Activated T-helper 17 cell treated with anti-CD3 and anti-CD28 coated beads, Interleukin-2, amount 50 U/mL, for 72 hours (primary cell): ENCODE data around the gene ARHGAP18. TPM values are rescaled to one million over a fixed set of nuclear protein-coding genes. Genes with fewer than 3 reads are reported as not detected.

ENCODE experiments used
- ATAC-seq: fragments of 150-1000 bp; cut with Tn5 transposase; replicated peaks from 2 replicates; pipeline ENCODE4 v1.10.0; 2021; ENCODE audit warnings: mild to moderate bottlenecking, moderate library complexity
- H3K27ac Mint-ChIP-seq: one replicate; pipeline ENCODE4 v1.8.0; 2022; ENCODE audit warnings: mixed read lengths
- H3K27me3 Mint-ChIP-seq: one replicate; pipeline ENCODE4 v1.8.0; 2022; ENCODE audit warnings: mixed read lengths
- H3K36me3 Mint-ChIP-seq: one replicate; pipeline ENCODE4 v1.8.0; 2022; ENCODE audit warnings: low read depth, mild to moderate bottlenecking, mixed read lengths
- H3K4me1 Mint-ChIP-seq: one replicate; pipeline ENCODE4 v1.8.0; 2022; ENCODE audit warnings: mixed read lengths
- H3K4me3 Mint-ChIP-seq: one replicate; pipeline ENCODE4 v1.8.0; 2022; ENCODE audit warnings: mild to moderate bottlenecking, mixed read lengths
- H3K9me3 Mint-ChIP-seq: one replicate; pipeline ENCODE4 v1.8.0; 2022; ENCODE audit warnings: mixed read lengths
- total RNA-seq, 2 donors: library from RNA; stranded (reverse); gene quantifications; one replicate each; pipeline ENCODE4 v1.2.3, GENCODE V29; 2022

The ARHGAP18 gene
- total RNA-seq, 2 donors from 2014 or later = 7.9 to 9.5 TPM

GRCh38 chr6:129736105-129736504 is 26.1 kb upstream of the ARHGAP18 start:
- no peaks in the 10 kb centered on the region for H3K36me3 Mint-ChIP-seq
- H3K9me3 Mint-ChIP-seq = no peaks in the 10 kb centered on the region
- no peaks in the 10 kb centered on the region for H3K27me3 Mint-ChIP-seq
- H3K27ac Mint-ChIP-seq = no peak overlapping the region
- H3K4me1 Mint-ChIP-seq = peaks cover 7% of the 10 kb centered on the region
- H3K4me3 Mint-ChIP-seq = peak overlapping the region; percentile 14
- no peak for ATAC-seq

- no peaks in the 10 kb centered on the region for H3K27me3 Mint-ChIP-seq
- H3K27ac Mint-ChIP-seq = no peak overlapping the region
Measured at GRCh38 chr6:129733290-129733689, 23.3 kb upstream of the ARHGAP18 start.

GRCh38 chr6:129732542-129732941 is 22.6 kb upstream of the ARHGAP18 start:
- no peaks in the 10 kb centered on the region for H3K27me3 Mint-ChIP-seq
- H3K4me3 Mint-ChIP-seq = no peak overlapping the region
- H3K9me3 Mint-ChIP-seq = no peaks in the 10 kb centered on the region
- H3K36me3 Mint-ChIP-seq = no peaks in the 10 kb centered on the region
- no peak for ATAC-seq
- H3K4me1 Mint-ChIP-seq = peaks cover 7% of the 10 kb centered on the region
- H3K27ac Mint-ChIP-seq = no peak overlapping the region

More at GRCh38 chr6:129733290-129733689, 23.3 kb upstream of the ARHGAP18 start:
- Mint-ChIP-seq H3K4me3 (no peak overlapping the region), H3K9me3 (no peaks in the 10 kb centered on the region), H3K4me1 (peaks cover 7% of the 10 kb centered on the region), H3K36me3 (no peaks in the 10 kb centered on the region)
- no peak for ATAC-seq

- no peak overlapping the region for H3K4me3 Mint-ChIP-seq
- H3K36me3 Mint-ChIP-seq = no peaks in the 10 kb centered on the region
- H3K27ac Mint-ChIP-seq = no peak overlapping the region
- H3K9me3 Mint-ChIP-seq = no peaks in the 10 kb centered on the region
- no peak for ATAC-seq
- H3K27me3 Mint-ChIP-seq = no peaks in the 10 kb centered on the region
- H3K4me1 Mint-ChIP-seq = peaks cover 7% of the 10 kb centered on the region
Measured at GRCh38 chr6:129732034-129732433, 22.1 kb upstream of the ARHGAP18 start.

- Mint-ChIP-seq H3K4me3 (no peak overlapping the region), H3K9me3 (no peaks in the 10 kb centered on the region), H3K36me3 (no peaks in the 10 kb centered on the region), H3K27ac (no peak overlapping the region), H3K27me3 (no peaks in the 10 kb centered on the region), H3K4me1 (peaks cover 7% of the 10 kb centered on the region)
- no peak for ATAC-seq
Measured at GRCh38 chr6:129731428-129731827, 21.5 kb upstream of the ARHGAP18 start.

GRCh38 chr6:129730477-129731165 is 20.6 kb upstream of the ARHGAP18 start:
- H3K9me3 Mint-ChIP-seq = no peaks in the 10 kb centered on the region

GRCh38 chr6:129726650-129727049 is 16.7 kb upstream of the ARHGAP18 start:
- H3K4me3 Mint-ChIP-seq = no peak overlapping the region
- H3K27me3 Mint-ChIP-seq = no peaks in the 10 kb centered on the region
- H3K9me3 Mint-ChIP-seq = no peaks in the 10 kb centered on the region
- H3K36me3 Mint-ChIP-seq = no peaks in the 10 kb centered on the region
- no peaks in the 10 kb centered on the region for H3K4me1 Mint-ChIP-seq
- H3K27ac Mint-ChIP-seq = no peak overlapping the region
- no peak for ATAC-seq

More at GRCh38 chr6:129730477-129731165, 20.6 kb upstream of the ARHGAP18 start:
- Mint-ChIP-seq H3K4me3 (no peak overlapping the region), H3K4me1 (peaks cover 6% of the 10 kb centered on the region), H3K36me3 (no peaks in the 10 kb centered on the region), H3K27me3 (no peaks in the 10 kb centered on the region), H3K27ac (no peak overlapping the region)
- peak; percentile 54 for ATAC-seq

GRCh38 chr6:129725341-129725740 is 15.4 kb upstream of the ARHGAP18 start:
- ATAC-seq = no peak
- no peak overlapping the region for H3K27ac Mint-ChIP-seq
- no peaks in the 10 kb centered on the region for H3K9me3 Mint-ChIP-seq
- H3K36me3 Mint-ChIP-seq = no peaks in the 10 kb centered on the region
- H3K4me3 Mint-ChIP-seq = no peak overlapping the region
- no peaks in the 10 kb centered on the region for H3K27me3 Mint-ChIP-seq
- H3K4me1 Mint-ChIP-seq = no peaks in the 10 kb centered on the region

GRCh38 chr6:129719692-129720091 is 9.7 kb upstream of the ARHGAP18 start:
- no peak for ATAC-seq
- Mint-ChIP-seq H3K4me3 (no peak overlapping the region), H3K27ac (no peak overlapping the region), H3K9me3 (no peaks in the 10 kb centered on the region), H3K4me1 (no peaks in the 10 kb centered on the region), H3K27me3 (no peaks in the 10 kb centered on the region), H3K36me3 (no peaks in the 10 kb centered on the region)

- no peak overlapping the region for H3K27ac Mint-ChIP-seq
- H3K27me3 Mint-ChIP-seq = no peaks in the 10 kb centered on the region
- H3K4me3 Mint-ChIP-seq = no peak overlapping the region
- ATAC-seq = no peak
- no peaks in the 10 kb centered on the region for H3K36me3 Mint-ChIP-seq
- H3K9me3 Mint-ChIP-seq = no peaks in the 10 kb centered on the region
- peaks cover 5% of the 10 kb centered on the region for H3K4me1 Mint-ChIP-seq
Measured at GRCh38 chr6:129717277-129717676, 7.3 kb upstream of the ARHGAP18 start.

- no peaks in the 10 kb centered on the region for H3K9me3 Mint-ChIP-seq
- H3K27me3 Mint-ChIP-seq = no peaks in the 10 kb centered on the region
- peaks cover 15% of the 10 kb centered on the region for H3K4me1 Mint-ChIP-seq
- H3K36me3 Mint-ChIP-seq = no peaks in the 10 kb centered on the region
- no peak overlapping the region for H3K27ac Mint-ChIP-seq
- no peak overlapping the region for H3K4me3 Mint-ChIP-seq
- no peak for ATAC-seq
Measured at GRCh38 chr6:129713806-129714333, 3.9 kb upstream of the ARHGAP18 start.

- Mint-ChIP-seq H3K4me3 (peak overlapping the region; percentile 92), H3K27me3 (no peaks in the 10 kb centered on the region), H3K27ac (no peak overlapping the region), H3K36me3 (no peaks in the 10 kb centered on the region), H3K4me1 (peaks cover 23% of the 10 kb centered on the region), H3K9me3 (no peaks in the 10 kb centered on the region)
- no peak for ATAC-seq
Measured at GRCh38 chr6:129711271-129711631, 1.3 kb upstream of the ARHGAP18 start.

GRCh38 chr6:129710450-129711270 is 683 bp upstream of the ARHGAP18 start:
- no peaks in the 10 kb centered on the region for H3K9me3 Mint-ChIP-seq
- H3K4me1 Mint-ChIP-seq = peaks cover 23% of the 10 kb centered on the region

GRCh38 chr6:129709196-129709768 is 695 bp downstream of the ARHGAP18 start:
- Mint-ChIP-seq H3K36me3 (no peaks in the 10 kb centered on the region), H3K9me3 (no peaks in the 10 kb centered on the region), H3K4me3 (peak overlapping the region; percentile 92), H3K4me1 (peaks cover 29% of the 10 kb centered on the region), H3K27ac (peak overlapping the region; percentile 84), H3K27me3 (no peaks in the 10 kb centered on the region)
- peak; percentile 7 for ATAC-seq

More at GRCh38 chr6:129710450-129711270, 683 bp upstream of the ARHGAP18 start:
- Mint-ChIP-seq H3K27me3 (no peaks in the 10 kb centered on the region), H3K4me3 (peak overlapping the region; percentile 92), H3K27ac (peak overlapping the region; percentile 84), H3K36me3 (no peaks in the 10 kb centered on the region)
- ATAC-seq = no peak
